ENCODE data around the gene DUSP1. TPM values are rescaled to one million over a fixed set of nuclear protein-coding genes. Genes with fewer than 3 reads are reported as not detected.
A peak's percentile ranks its signal among the peaks of the same experiment; 100 is the strongest.

The DUSP1 gene
- total RNA-seq, 5 donors from 2014 or later (not counting 1 experiment from before 2014, with no cell fraction given) = 22.6 to 1,564 (median 28.9) TPM

- CTCF ChIA-PET = no interaction called here
- no peaks in the 10 kb centered on the region for H3K27me3 Mint-ChIP-seq
These were observed 14.1 kb downstream of the DUSP1 start for GRCh38 chr5:172756764-172757393.

GRCh38 chr5:172754596-172755356 is 16.2 kb downstream of the DUSP1 start:
- 93% methylated on average over 4 of the region's 6 CpGs for WGBS (ENCODE audit: insufficient coverage)
- H3K9me3 Mint-ChIP-seq = peaks cover under 1 to 2% (median 2%) of the 10 kb centered on the region in 3 donors
- H3K4me1 Mint-ChIP-seq = no peaks in the 10 kb centered on the region
- H3K27ac Mint-ChIP-seq = peak overlapping the region in 1 of 2 donors; percentile 29
- ATAC-seq (replicated peaks in 1 of 4) (no peak), DNase-seq (no peak)
- CTCF ChIA-PET = interaction anchor here (0.5 to 1.0 kb wide), 4 partner anchors 17 to 176 kb away, joined by 3 read pairs; no protein-coding TSS in a partner anchor
- H3K27me3 Mint-ChIP-seq = no peaks in the 10 kb centered on the region
- H3K4me1 ChIP-seq (ENCODE audit: control insufficient read depth in 1 of 2, extremely low read depth in 1 of 2, insufficient read depth in 2 of 2, low read length in 2 of 2) = no peaks in the 10 kb centered on the region
- no peak overlapping the region for H3K27ac ChIP-seq (ENCODE audit: low read length)
- POLR2A ChIA-PET = interaction anchor here (0.5 to 0.9 kb wide), 2 partner anchors 9 to 205 kb away, joined by 3 to 5 read pairs; partner anchors contain the start of gene RPL26L1 (in 1 of the 2)
- H3K36me3 ChIP-seq (ENCODE audit: control insufficient read depth in 2 of 2, extremely low read depth in 1 of 2, insufficient read depth in 1 of 2, low read length in 1 of 2) = no peaks in the 10 kb centered on the region
- no peaks in the 10 kb centered on the region for H3K36me3 Mint-ChIP-seq
- H3K4me3 Mint-ChIP-seq = no peak overlapping the region
- no peaks in the 10 kb centered on the region for H3K9me3 ChIP-seq
- H3K4me3 ChIP-seq (ENCODE audit: control insufficient read depth in 1 of 2, extremely low read depth in 1 of 2, low read length in 1 of 2) = no peak overlapping the region
- H3K27me3 ChIP-seq (replicated peaks in 1 of 2; ENCODE audit: control insufficient read depth in 2 of 2, extremely low read depth in 1 of 2, insufficient read depth in 2 of 2, low read length in 1 of 2) = peaks cover 0 to 15% of the 10 kb centered on the region in 2 experiments

More at GRCh38 chr5:172756764-172757393, 14.1 kb downstream of the DUSP1 start:
- no peak overlapping the region for H3K4me3 ChIP-seq (ENCODE audit: control insufficient read depth in 1 of 2, extremely low read depth in 1 of 2, low read length in 1 of 2)
- Mint-ChIP-seq H3K27ac (no peak overlapping the region), H3K4me3 (no peak overlapping the region), H3K4me1 (no peaks in the 10 kb centered on the region), H3K36me3 (peaks cover 5% of the 10 kb centered on the region), H3K9me3 (peaks cover 5 to 8% (median 8%) of the 10 kb centered on the region in 3 donors)
- H3K4me1 ChIP-seq (ENCODE audit: control insufficient read depth in 1 of 2, extremely low read depth in 1 of 2, insufficient read depth in 2 of 2, low read length in 2 of 2) = no peaks in the 10 kb centered on the region
- ATAC-seq (replicated peaks in 1 of 4) = no peak
- H3K9me3 ChIP-seq = no peaks in the 10 kb centered on the region
- H3K27me3 ChIP-seq (replicated peaks in 1 of 2; ENCODE audit: control insufficient read depth in 2 of 2, extremely low read depth in 1 of 2, insufficient read depth in 2 of 2, low read length in 1 of 2) = peaks cover 0 to 10% of the 10 kb centered on the region in 2 experiments
- H3K27ac ChIP-seq (ENCODE audit: low read length) = no peak overlapping the region
- DNase-seq = no peak
- no peaks in the 10 kb centered on the region for H3K36me3 ChIP-seq (ENCODE audit: control insufficient read depth in 2 of 2, extremely low read depth in 1 of 2, insufficient read depth in 1 of 2, low read length in 1 of 2)
- WGBS (ENCODE audit: insufficient coverage) = 77% methylated on average over 6 of the region's 10 CpGs
- POLR2A ChIA-PET = no interaction called here

- no peaks in the 10 kb centered on the region for H3K9me3 Mint-ChIP-seq
- H3K27me3 Mint-ChIP-seq = peaks cover 0 to 2% of the 10 kb centered on the region in 2 donors
- Histone ChIP-seq H3K27ac (ENCODE audit: low read length) (no peak overlapping the region), H3K4me1 (ENCODE audit: control insufficient read depth in 1 of 2, extremely low read depth in 1 of 2, insufficient read depth in 2 of 2, low read length in 2 of 2) (no peaks in the 10 kb centered on the region), H3K9me3 (no peaks in the 10 kb centered on the region), H3K36me3 (ENCODE audit: control insufficient read depth in 2 of 2, extremely low read depth in 1 of 2, insufficient read depth in 1 of 2, low read length in 1 of 2) (no peaks in the 10 kb centered on the region), H3K4me3 (ENCODE audit: control insufficient read depth in 1 of 2, extremely low read depth in 1 of 2, low read length in 1 of 2) (no peak overlapping the region), H3K27me3 (replicated peaks in 1 of 2; ENCODE audit: control insufficient read depth in 2 of 2, extremely low read depth in 1 of 2, insufficient read depth in 2 of 2, low read length in 1 of 2) (peaks cover 0 to 26% of the 10 kb centered on the region in 2 experiments)
- WGBS (ENCODE audit: insufficient coverage) = no CpG with 5 or more reads among the region's 2 CpGs
- ATAC-seq (replicated peaks in 1 of 4) (no peak), DNase-seq (no peak)
- no peak overlapping the region for H3K4me3 Mint-ChIP-seq
- POLR2A ChIA-PET = interaction anchor here in 1 of 2 donors (0.8 kb wide), 1 partner anchor 11 kb away, joined by 17 read pairs; no protein-coding TSS in a partner anchor
- CTCF ChIA-PET = interaction anchor here (0.5 to 1.4 kb wide), 3 partner anchors 39 to 222 kb away, joined by 3 to 5 read pairs (median 4); no protein-coding TSS in a partner anchor
- H3K4me1 Mint-ChIP-seq = no peaks in the 10 kb centered on the region
- H3K27ac Mint-ChIP-seq = no peak overlapping the region
- no peaks in the 10 kb centered on the region for H3K36me3 Mint-ChIP-seq
These were observed 17.9 kb downstream of the DUSP1 start for GRCh38 chr5:172753101-172753500.

- Histone ChIP-seq H3K36me3 (ENCODE audit: control insufficient read depth in 2 of 2, extremely low read depth in 1 of 2, insufficient read depth in 1 of 2, low read length in 1 of 2) (no peaks in the 10 kb centered on the region), H3K27ac (ENCODE audit: low read length) (no peak overlapping the region), H3K27me3 (replicated peaks in 1 of 2; ENCODE audit: control insufficient read depth in 2 of 2, extremely low read depth in 1 of 2, insufficient read depth in 2 of 2, low read length in 1 of 2) (peaks cover 0 to 22% of the 10 kb centered on the region in 2 experiments), H3K4me1 (ENCODE audit: control insufficient read depth in 1 of 2, extremely low read depth in 1 of 2, insufficient read depth in 2 of 2, low read length in 2 of 2) (no peaks in the 10 kb centered on the region), H3K9me3 (no peaks in the 10 kb centered on the region), H3K4me3 (ENCODE audit: control insufficient read depth in 1 of 2, extremely low read depth in 1 of 2, low read length in 1 of 2) (no peak overlapping the region)
- Mint-ChIP-seq H3K27me3 (peaks cover 0 to 2% of the 10 kb centered on the region in 2 donors), H3K36me3 (no peaks in the 10 kb centered on the region), H3K4me1 (no peaks in the 10 kb centered on the region), H3K27ac (no peak overlapping the region), H3K4me3 (no peak overlapping the region), H3K9me3 (peaks cover 0 to 8% (median 4%) of the 10 kb centered on the region in 3 donors)
- DNase-seq (no peak), ATAC-seq (replicated peaks in 1 of 4) (peak in 1 of 4 experiments; percentile 15)
- 92% methylated on average over 12 of the region's 14 CpGs for WGBS (ENCODE audit: insufficient coverage)
- POLR2A ChIA-PET = interaction anchor here in 1 of 2 donors (0.6 kb wide), 2 partner anchors 37 to 298 kb away, joined by 3 to 4 read pairs; no protein-coding TSS in a partner anchor
- CTCF ChIA-PET = interaction anchor here in 1 of 2 donors (1.4 kb wide), 1 partner anchor 37 kb away, joined by 4 read pairs; no protein-coding TSS in a partner anchor
These were observed 19.1 kb downstream of the DUSP1 start for GRCh38 chr5:172751761-172752510.

- Histone ChIP-seq H3K27me3 (replicated peaks in 1 of 2; ENCODE audit: control insufficient read depth in 2 of 2, extremely low read depth in 1 of 2, insufficient read depth in 2 of 2, low read length in 1 of 2) (peaks cover 0 to 25% of the 10 kb centered on the region in 2 experiments), H3K4me3 (ENCODE audit: control insufficient read depth in 1 of 2, extremely low read depth in 1 of 2, low read length in 1 of 2) (no peak overlapping the region), H3K27ac (ENCODE audit: low read length) (no peak overlapping the region), H3K36me3 (ENCODE audit: control insufficient read depth in 2 of 2, extremely low read depth in 1 of 2, insufficient read depth in 1 of 2, low read length in 1 of 2) (no peaks in the 10 kb centered on the region), H3K9me3 (no peaks in the 10 kb centered on the region), H3K4me1 (ENCODE audit: control insufficient read depth in 1 of 2, extremely low read depth in 1 of 2, insufficient read depth in 2 of 2, low read length in 2 of 2) (no peaks in the 10 kb centered on the region)
- ChIA-PET CTCF (interaction anchor here in 1 of 2 donors (0.5 kb wide), 1 partner anchor 214 kb away, joined by 5 read pairs; no protein-coding TSS in a partner anchor), POLR2A (no interaction called here)
- peaks cover 0 to 2% of the 10 kb centered on the region in 2 donors for H3K27me3 Mint-ChIP-seq
- peaks cover 0 to 8% (median 4%) of the 10 kb centered on the region in 3 donors for H3K9me3 Mint-ChIP-seq
- DNase-seq (no peak), ATAC-seq (replicated peaks in 1 of 4) (no peak)
- H3K27ac Mint-ChIP-seq = no peak overlapping the region
- no peak overlapping the region for H3K4me3 Mint-ChIP-seq
- WGBS (ENCODE audit: insufficient coverage) = 87% methylated on average over 17 of the region's 19 CpGs
- peaks cover 0 to 2% (median 0%) of the 10 kb centered on the region in 3 donors for H3K4me1 Mint-ChIP-seq
- H3K36me3 Mint-ChIP-seq = no peaks in the 10 kb centered on the region
These were observed 20.9 kb downstream of the DUSP1 start for GRCh38 chr5:172749881-172750633.
